ENCODE results near the gene RRAS2. TPM values are rescaled to one million over a fixed set of nuclear protein-coding genes. Genes with fewer than 3 reads are reported as not detected.
A peak's percentile ranks its signal among the peaks of the same experiment; 100 is the strongest.

The RRAS2 gene
- total RNA-seq, 1 donor from 2014 or later: 35.8 TPM

- Histone ChIP-seq H3K4me1 (peaks cover 7% of the 10 kb centered on the region), H3K36me3 (no peaks in the 10 kb centered on the region), H3K27me3 (ENCODE audit: low read depth) (no peaks in the 10 kb centered on the region), H3K27ac (no peak overlapping the region), H3K4me3 (no peak overlapping the region), H3K9me3 (no peaks in the 10 kb centered on the region)
- TF ChIP-seq, protein P1, sequence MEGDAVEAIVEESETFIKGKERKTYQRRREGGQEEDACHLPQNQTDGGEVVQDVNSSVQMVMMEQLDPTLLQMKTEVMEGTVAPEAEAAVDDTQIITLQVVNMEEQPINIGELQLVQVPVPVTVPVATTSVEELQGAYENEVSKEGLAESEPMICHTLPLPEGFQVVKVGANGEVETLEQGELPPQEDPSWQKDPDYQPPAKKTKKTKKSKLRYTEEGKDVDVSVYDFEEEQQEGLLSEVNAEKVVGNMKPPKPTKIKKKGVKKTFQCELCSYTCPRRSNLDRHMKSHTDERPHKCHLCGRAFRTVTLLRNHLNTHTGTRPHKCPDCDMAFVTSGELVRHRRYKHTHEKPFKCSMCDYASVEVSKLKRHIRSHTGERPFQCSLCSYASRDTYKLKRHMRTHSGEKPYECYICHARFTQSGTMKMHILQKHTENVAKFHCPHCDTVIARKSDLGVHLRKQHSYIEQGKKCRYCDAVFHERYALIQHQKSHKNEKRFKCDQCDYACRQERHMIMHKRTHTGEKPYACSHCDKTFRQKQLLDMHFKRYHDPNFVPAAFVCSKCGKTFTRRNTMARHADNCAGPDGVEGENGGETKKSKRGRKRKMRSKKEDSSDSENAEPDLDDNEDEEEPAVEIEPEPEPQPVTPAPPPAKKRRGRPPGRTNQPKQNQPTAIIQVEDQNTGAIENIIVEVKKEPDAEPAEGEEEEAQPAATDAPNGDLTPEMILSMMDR (IDR thresholded peaks at IDR 0.05): peak; percentile 17
- intact Hi-C loops (cut with DNase I): no loop called here
- DNase-seq: no peak
- no peak for ATAC-seq
These were observed 126.3 kb downstream of the RRAS2 start for GRCh38 chr11:14232652-14233051.

DNA sequence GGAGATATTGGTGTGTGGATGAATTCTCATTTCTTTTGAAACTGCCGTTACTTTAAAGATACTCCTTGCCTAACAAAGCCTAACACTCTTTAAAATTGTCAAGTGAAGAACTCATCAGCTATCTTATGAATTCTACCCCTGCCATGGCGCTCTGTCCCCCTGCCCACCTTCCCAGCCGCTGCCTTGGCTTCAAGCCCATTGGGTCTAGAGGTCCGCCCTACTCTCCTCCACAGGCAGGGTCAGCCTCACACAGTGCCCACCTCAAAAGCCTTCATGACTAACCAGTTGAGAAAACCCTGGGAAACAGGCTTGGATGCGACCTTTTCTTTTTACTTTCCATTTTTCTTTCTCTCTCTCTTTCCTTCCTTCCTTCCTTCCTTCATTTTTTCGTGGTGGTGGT is 128.6 kb downstream of the RRAS2 start:
- intact Hi-C loops (cut with DNase I): no loop called here

DNA sequence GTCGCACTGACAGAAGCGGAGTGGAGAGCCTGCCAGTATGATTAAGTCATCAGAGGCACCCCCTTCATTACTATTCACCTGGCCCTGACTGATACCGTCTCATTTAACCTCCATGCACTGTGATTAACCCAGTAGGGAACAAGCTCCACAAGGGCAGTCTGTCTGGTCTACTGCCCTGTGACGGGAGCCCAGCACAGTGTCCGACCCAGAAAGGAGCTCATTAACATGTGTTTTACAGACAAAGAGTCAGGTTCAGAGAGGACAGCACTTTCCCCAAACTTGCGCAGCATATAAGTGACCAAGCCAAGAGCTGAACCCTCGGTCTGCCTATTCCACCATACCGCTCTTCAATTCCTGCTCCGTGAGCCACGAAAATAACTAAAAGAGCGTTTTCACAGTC is 129.5 kb downstream of the RRAS2 start:
- no peaks in the 10 kb centered on the region for H3K36me3 ChIP-seq
- ATAC-seq (no peak), DNase-seq (no peak)
- no peak overlapping the region for H3K4me3 ChIP-seq
- no peak overlapping the region for H3K27ac ChIP-seq
- TF ChIP-seq, protein P1 (IDR thresholded peaks at IDR 0.05): no peak
- H3K4me1 ChIP-seq: no peaks in the 10 kb centered on the region
- intact Hi-C loops (cut with DNase I): no loop called here
- H3K9me3 ChIP-seq: peaks cover 5% of the 10 kb centered on the region
- no peaks in the 10 kb centered on the region for H3K27me3 ChIP-seq (ENCODE audit: low read depth)

More for the DNA sequence above, 128.6 kb downstream of the RRAS2 start:
- Histone ChIP-seq H3K4me3 (no peak overlapping the region), H3K27me3 (ENCODE audit: low read depth) (no peaks in the 10 kb centered on the region), H3K9me3 (peaks cover 5% of the 10 kb centered on the region), H3K36me3 (no peaks in the 10 kb centered on the region), H3K4me1 (no peaks in the 10 kb centered on the region), H3K27ac (no peak overlapping the region)
- no peak for ATAC-seq
- no peak for DNase-seq
- TF ChIP-seq, protein P1 (IDR thresholded peaks at IDR 0.05): no peak

- ATAC-seq (no peak), DNase-seq (no peak)
- Histone ChIP-seq H3K36me3 (no peaks in the 10 kb centered on the region), H3K27ac (no peak overlapping the region), H3K9me3 (peaks cover 5% of the 10 kb centered on the region), H3K4me1 (no peaks in the 10 kb centered on the region), H3K4me3 (no peak overlapping the region), H3K27me3 (ENCODE audit: low read depth) (no peaks in the 10 kb centered on the region)
- TF ChIP-seq, protein P1 (IDR thresholded peaks at IDR 0.05): no peak
- intact Hi-C loops (cut with DNase I): no loop called here
These were observed 130.6 kb downstream of the RRAS2 start for GRCh38 chr11:14228356-14228755.

Other genes with a start within 250 kb of the RRAS2 start
- gene COPB1, start 140.6 kb upstream of the RRAS2 start, total RNA-seq: 87.8 TPM
- 121 TPM for gene PSMA1, start 161.2 kb upstream of the RRAS2 start, total RNA-seq

All from lower lobe of right lung (tissue), 2 donors.